HL-60/S4 treated with retinoic acid at 250 ng/mL for 4 days and 3 days (cell line): ENCODE results near the gene SYNGR3.
"Not testable (repeated sequence)": the region's sequence is repeated elsewhere in the genome, so short reads cannot be mapped to it uniquely, and the experiment has no call there.

ENCODE experiments used
- in situ Hi-C: fragments of 300-500 bp; cut with MboI; formaldehyde crosslinking; loops from 2 replicates; pipeline ENCODE4 v1.7.0; 2022; ENCODE audit warnings: low sequenced_read_pairs

The SYNGR3 gene

GRCh38 chr16:2026461-2027023 is 36.8 kb downstream of the SYNGR3 start, which contains the start of gene NHERF2:
TSS of gene NHERF2 (plus strand) at chr16:2026902. CDS start at chr16:2027006, 104 bp downstream.
- in situ Hi-C loops = no loop called here

- in situ Hi-C loops = no loop called here
Measured at GRCh38 chr16:2027024-2028010, 37.5 kb downstream of the SYNGR3 start.

GRCh38 chr16:2028146-2028545 is 38.4 kb downstream of the SYNGR3 start:
- in situ Hi-C loops = no loop called here

GRCh38 chr16:2028620-2029220 is 39.0 kb downstream of the SYNGR3 start:
- in situ Hi-C loops = no loop called here

GRCh38 chr16:2029350-2029749 is 39.6 kb downstream of the SYNGR3 start:
- in situ Hi-C loops = no loop called here

- in situ Hi-C loops = no loop called here
Measured at GRCh38 chr16:2030036-2030435, 40.3 kb downstream of the SYNGR3 start.

- in situ Hi-C loops = no loop called here
Measured at GRCh38 chr16:2031081-2031577, 41.4 kb downstream of the SYNGR3 start.

- in situ Hi-C loops = no loop called here
Measured at GRCh38 chr16:2032285-2033056, 42.7 kb downstream of the SYNGR3 start.

- in situ Hi-C loops = no loop called here
Measured at GRCh38 chr16:2033057-2033908, 43.5 kb downstream of the SYNGR3 start.

GRCh38 chr16:2033909-2034695 is 44.3 kb downstream of the SYNGR3 start:
- in situ Hi-C loops = not testable (repeated sequence)

- in situ Hi-C loops = no loop called here
Measured at GRCh38 chr16:2034696-2035430, 45.1 kb downstream of the SYNGR3 start.

GRCh38 chr16:2035431-2036199 is 45.8 kb downstream of the SYNGR3 start:
- in situ Hi-C loops = no loop called here

GRCh38 chr16:2036200-2036966 is 46.6 kb downstream of the SYNGR3 start:
- in situ Hi-C loops = no loop called here

GRCh38 chr16:2037115-2037514 is 47.3 kb downstream of the SYNGR3 start:
- in situ Hi-C loops = no loop called here

- in situ Hi-C loops = no loop called here
Measured at GRCh38 chr16:2037647-2038381, 48.0 kb downstream of the SYNGR3 start.
